AG04450 (cell line): ENCODE data around the gene ADARB2. TPM values are rescaled to one million over a fixed set of nuclear protein-coding genes. Genes with fewer than 3 reads are reported as not detected.

ENCODE experiments used
- CTCF ChIA-PET: fragments of 300-600, 350-600 bp; formaldehyde crosslinking; extraction: SDS; loops from one replicate; lab custom pipeline; 2022; ENCODE audit warnings: antibody characterized with exemption, inconsistent platforms; lab: Charles Lee
- POLR2A ChIA-PET: fragments of 350-600 bp; formaldehyde crosslinking; extraction: SDS; loops from one replicate; lab custom pipeline; 2021; ENCODE audit warnings: antibody characterized with exemption, inconsistent platforms; lab: Yijun Ruan, JAX
- DNase-seq: peaks from one replicate; pipeline ENCODE4 v3.0.0-alpha.2; 2011; ENCODE audit warnings: low read depth, low spot score
- H3K27ac ChIP-seq: one replicate; pipeline ENCODE4 v1.5.1; 2012; ENCODE audit warnings: low read depth, low read length, control low read depth
- H3K27me3 ChIP-seq: one replicate; pipeline ENCODE4 v1.6.0; 2012; ENCODE audit warnings: low read length; ENCODE audit not compliant: control insufficient read depth, insufficient read depth
- H3K4me3 ChIP-seq: 2 replicates; pipeline ENCODE4 v1.5.1; 2011; ENCODE audit warnings: mild to moderate bottlenecking, low read depth, low read length, control low read depth
- H3K9me3 ChIP-seq: 2 replicates; pipeline ENCODE4 v1.5.1; 2012; ENCODE audit warnings: low read length; ENCODE audit not compliant: control insufficient read depth, insufficient read depth
- CTCF ChIP-seq: IDR thresholded peaks from 2 replicates; pipeline ENCODE4 v1.5.1; 2011; ENCODE audit warnings: low read depth, low read length, control low read depth, inconsistent platforms
- polyA plus RNA-seq: library from polyadenylated mRNA; depleted of rRNA; stranded (reverse); fragments of >200 nt; gene quantifications from 2 replicates; pipeline ENCODE4 v1.2.3, GENCODE V29; 2011

The ADARB2 gene
- polyA plus RNA-seq, 1 experiment = not detected

GRCh38 chr10:1396297-1396635 lies 341.1 kb downstream of the ADARB2 start:
- no peak for TF ChIP-seq CTCF
- CTCF ChIA-PET = no interaction called here
- POLR2A ChIA-PET = no interaction called here
- H3K9me3 ChIP-seq = peaks cover 77% of the 10 kb centered on the region
- H3K27ac ChIP-seq = no peak overlapping the region
- no peak for DNase-seq
- no peaks in the 10 kb centered on the region for H3K27me3 ChIP-seq
- no peak overlapping the region for H3K4me3 ChIP-seq

GRCh38 chr10:1395481-1396296 lies 341.6 kb downstream of the ADARB2 start:
- Histone ChIP-seq H3K27me3 (no peaks in the 10 kb centered on the region), H3K4me3 (no peak overlapping the region), H3K9me3 (peaks cover 77% of the 10 kb centered on the region), H3K27ac (no peak overlapping the region)
- CTCF ChIA-PET = no interaction called here
- no peak for DNase-seq
- POLR2A ChIA-PET = no interaction called here
- TF ChIP-seq CTCF = no peak

- Histone ChIP-seq H3K27me3 (no peaks in the 10 kb centered on the region), H3K9me3 (peaks cover 71% of the 10 kb centered on the region), H3K4me3 (no peak overlapping the region), H3K27ac (no peak overlapping the region)
- CTCF ChIA-PET = no interaction called here
- no peak for DNase-seq
- POLR2A ChIA-PET = no interaction called here
- no peak for TF ChIP-seq CTCF
These were observed 342.3 kb downstream of the ADARB2 start for GRCh38 chr10:1395025-1395480.

GRCh38 chr10:1394155-1394912 lies 343.0 kb downstream of the ADARB2 start:
- CTCF ChIA-PET = no interaction called here
- DNase-seq = no peak
- Histone ChIP-seq H3K27ac (no peak overlapping the region), H3K27me3 (no peaks in the 10 kb centered on the region), H3K4me3 (no peak overlapping the region), H3K9me3 (peaks cover 64% of the 10 kb centered on the region)
- no peak for TF ChIP-seq CTCF
- POLR2A ChIA-PET = no interaction called here

- no peak for TF ChIP-seq CTCF
- H3K27ac ChIP-seq = no peak overlapping the region
- ChIA-PET POLR2A (no interaction called here), CTCF (no interaction called here)
- H3K9me3 ChIP-seq = peaks cover 56% of the 10 kb centered on the region
- H3K27me3 ChIP-seq = no peaks in the 10 kb centered on the region
- H3K4me3 ChIP-seq = no peak overlapping the region
- no peak for DNase-seq
These were observed 343.8 kb downstream of the ADARB2 start for GRCh38 chr10:1393481-1393880.
